ENCODE results near the gene CDHR1. TPM values are rescaled to one million over a fixed set of nuclear protein-coding genes. Genes with fewer than 3 reads are reported as not detected.

CDHR1 gene
- total RNA-seq, 1 experiment from 2014 or later, result 6.6 TPM

- Histone ChIP-seq H3K79me2 (ENCODE audit: insufficient read depth, low read length) (no peaks in the 10 kb centered on the region), H3K27ac (ENCODE audit: insufficient read length, low read depth, low read length) (no peak overlapping the region), H3K56ac (ENCODE audit: insufficient read length, low read depth, low read length) (no peak overlapping the region), H3K14ac (ENCODE audit: insufficient read depth, low read length) (no peak overlapping the region), H3K27me3 (ENCODE audit: insufficient read depth, low read length) (no peaks in the 10 kb centered on the region; the same call in 1 of the 2 replicates), H2BK5ac (ENCODE audit: insufficient read length, low read length) (no peak overlapping the region), H2BK15ac (ENCODE audit: low read depth, low read length) (no peak overlapping the region), H4K20me1 (ENCODE audit: control insufficient read depth, insufficient read depth, insufficient read length) (no peaks in the 10 kb centered on the region), H3K79me1 (ENCODE audit: insufficient read depth, low read depth, low read length, poor library complexity, severe bottlenecking) (no peaks in the 10 kb centered on the region), H3K18ac (ENCODE audit: insufficient read length, low read depth, low read length) (no peak overlapping the region), H3K23ac (ENCODE audit: insufficient read length, low read depth, low read length) (no peak overlapping the region), H2AK5ac (ENCODE audit: insufficient read length, low read length) (no peak overlapping the region), H4K8ac (replicated peaks; ENCODE audit: insufficient read length, low read depth, low read length) (no peak overlapping the region), H2AFZ (ENCODE audit: low read length) (no peak overlapping the region), H3K4me1 (ENCODE audit: insufficient read depth, low read length) (no peaks in the 10 kb centered on the region), H4K91ac (ENCODE audit: insufficient read length, low read depth, low read length) (no peak overlapping the region), H3K9me3 (ENCODE audit: control insufficient read depth, low read depth, low read length) (no peaks in the 10 kb centered on the region), H3K23me2 (ENCODE audit: insufficient read length, low read depth, low read length, poor library complexity, severe bottlenecking) (no peaks in the 10 kb centered on the region), H2BK20ac (ENCODE audit: low read depth, low read length, poor library complexity, severe bottlenecking) (no peak overlapping the region), H3K4ac (ENCODE audit: low read depth, low read length) (no peak overlapping the region), H3K4me2 (ENCODE audit: insufficient read depth, insufficient read length, low read length) (no peak overlapping the region), H4K5ac (ENCODE audit: insufficient read length, low read depth, low read length) (no peak overlapping the region), H2BK120ac (ENCODE audit: low read depth, low read length, poor library complexity, severe bottlenecking) (no peak overlapping the region), H3K9ac (ENCODE audit: extremely low read depth, insufficient read length, low read length) (no peak overlapping the region), H3T11ph (ENCODE audit: low read length) (no peak overlapping the region), H2BK12ac (ENCODE audit: insufficient read length, low read depth, low read length) (no peak overlapping the region)
- TF ChIP-seq CTCF (conservative IDR thresholded peaks at IDR 0.05), result no peak
- no CpG with 5 or more reads among the region's 10 CpGs for WGBS (ENCODE audit: extremely low coverage, insufficient read length, low lambda C conversion rate)
- no peak for DNase-seq
- Mint-ChIP-seq H3K27ac (peak overlapping the region in 1 of 3 experiments; percentile 15; a peak in 1 of 7 replicates), H3K27me3 (ENCODE audit: low read depth) (peaks cover 27% of the 10 kb centered on the region), H3K4me1 (peaks cover 4% of the 10 kb centered on the region in 2 experiments; a peak in 2 of 4 replicates), H3K9me3 (no peaks in the 10 kb centered on the region), H3K36me3 (ENCODE audit: insufficient read depth in 1 of 3, low read depth in 3 of 3) (no peaks in the 10 kb centered on the region), H3K4me3 (no peak overlapping the region)
Observed at GRCh38 chr10:84232376-84232775, 38.0 kb downstream of the CDHR1 start.

Measured in H9 (cell line).